Measurements from ENCODE around the gene CEP19.
A peak's percentile ranks its signal among the peaks of the same experiment; 100 is the strongest.
"Not testable (repeated sequence)": the region's sequence is repeated elsewhere in the genome, so short reads cannot be mapped to it uniquely, and the experiment has no call there.

CEP19 gene

GRCh38 chr3:196711838-196712513, at the start of gene CEP19, which contains the start of gene PIGX:
Gene CEP19, minus strand, starts transcription at chr3:196712250. Its CDS starts 3,593 bp downstream, at chr3:196708657.
Gene PIGX, plus strand, starts transcription at chr3:196712377.
- peak; percentile 77 to 78 for DNase-seq (ENCODE audit: low read depth in 2 of 2)

GRCh38 chr3:196757876-196758739, 46.1 kb upstream of the CEP19 start:
- no peak for DNase-seq (ENCODE audit: low read depth in 2 of 2)

GRCh38 chr3:196756732-196757131, 44.7 kb upstream of the CEP19 start:
- no peak for DNase-seq (ENCODE audit: low read depth in 2 of 2)

- DNase-seq (ENCODE audit: low read depth in 2 of 2): no peak
Measured at GRCh38 chr3:196754091-196754981, 42.3 kb upstream of the CEP19 start.

GRCh38 chr3:196753201-196753600, 41.2 kb upstream of the CEP19 start:
- no peak for DNase-seq (ENCODE audit: low read depth in 2 of 2)

GRCh38 chr3:196749125-196749524, 37.1 kb upstream of the CEP19 start:
- no peak for DNase-seq (ENCODE audit: low read depth in 2 of 2)

GRCh38 chr3:196743569-196743968, 31.5 kb upstream of the CEP19 start:
- DNase-seq (ENCODE audit: low read depth in 2 of 2): not testable (repeated sequence)

GRCh38 chr3:196741249-196741889, 29.3 kb upstream of the CEP19 start:
- DNase-seq (ENCODE audit: low read depth in 2 of 2): no peak

GRCh38 chr3:196740481-196741248, 28.6 kb upstream of the CEP19 start:
- peak; percentile 24 to 26 for DNase-seq (ENCODE audit: low read depth in 2 of 2)

GRCh38 chr3:196739671-196740480, 27.8 kb upstream of the CEP19 start, which contains the start of gene PAK2:
Gene PAK2, plus strand, starts transcription at chr3:196739857. Its CDS starts 42,790 bp downstream, at chr3:196782647.
- DNase-seq (ENCODE audit: low read depth in 2 of 2): peak; percentile 78 to 90

- DNase-seq (ENCODE audit: low read depth in 2 of 2): no peak
Measured at GRCh38 chr3:196737655-196738054, 25.6 kb upstream of the CEP19 start.

- no peak for DNase-seq (ENCODE audit: low read depth in 2 of 2)
Measured at GRCh38 chr3:196736670-196737374, 24.8 kb upstream of the CEP19 start.

GRCh38 chr3:196735751-196736150, 23.7 kb upstream of the CEP19 start:
- DNase-seq (ENCODE audit: low read depth in 2 of 2): no peak

GRCh38 chr3:196726788-196727675, 15.0 kb upstream of the CEP19 start:
- DNase-seq (ENCODE audit: low read depth in 2 of 2): no peak

- DNase-seq (ENCODE audit: low read depth in 2 of 2): no peak
Measured at GRCh38 chr3:196721097-196721496, 9.0 kb upstream of the CEP19 start.

GRCh38 chr3:196717162-196717561, 5.1 kb upstream of the CEP19 start:
- not testable (repeated sequence) for DNase-seq (ENCODE audit: low read depth in 2 of 2)

- DNase-seq (ENCODE audit: low read depth in 2 of 2): peak; percentile 40 to 54
Measured at GRCh38 chr3:196712514-196713413, 714 bp upstream of the CEP19 start.

Data from stimulated activated CD4-positive, alpha-beta T cell treated with anti-CD3 and anti-CD28 coated beads, Interleukin-15, amount 100 ng/mL, for 48 hours (primary cell).